Nucleus accumbens (tissue), 56 donors: Measurements from ENCODE around the gene C1orf226.

Experiments used
- DNase-seq, 56 donors: peaks; one replicate each; lab custom pipeline; 2025; lab: John Stamatoyannopoulos, UW

C1orf226 gene

DNA sequence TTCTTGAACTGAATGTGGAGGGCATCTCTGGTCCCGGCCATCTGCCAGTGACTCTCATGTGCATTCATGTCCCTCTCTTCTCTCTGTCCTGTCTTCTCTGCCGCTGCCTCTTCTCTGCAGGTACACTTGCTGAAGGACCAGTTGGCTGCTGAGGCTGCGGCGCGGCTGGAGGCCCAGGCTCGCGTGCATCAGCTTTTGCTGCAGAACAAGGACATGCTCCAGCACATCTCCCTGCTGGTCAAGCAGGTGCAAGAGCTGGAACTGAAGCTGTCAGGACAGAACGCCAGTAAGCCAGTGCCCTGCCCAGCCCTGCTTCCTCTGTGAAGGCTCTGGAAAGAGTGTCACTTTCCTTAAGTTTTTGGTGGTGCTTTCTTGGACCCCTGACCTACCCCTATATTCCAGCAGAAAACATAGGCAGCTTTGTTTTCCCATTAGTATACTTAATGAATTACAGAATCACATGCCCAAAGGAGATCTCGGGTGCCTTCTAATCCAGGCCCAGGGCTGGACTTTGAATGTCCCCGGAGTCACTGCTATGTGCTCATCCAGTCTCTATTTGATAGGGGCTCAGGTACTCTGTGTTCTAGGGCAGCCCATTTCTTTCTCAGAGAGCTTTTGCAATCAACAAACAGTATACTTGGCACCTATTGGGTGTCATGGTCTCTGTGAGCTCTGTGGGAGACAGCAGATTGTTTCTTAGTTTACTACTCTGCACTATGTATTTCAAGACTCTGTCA lies 16.1 kb upstream of the C1orf226 start:
- DNase-seq, result no peak

DNA sequence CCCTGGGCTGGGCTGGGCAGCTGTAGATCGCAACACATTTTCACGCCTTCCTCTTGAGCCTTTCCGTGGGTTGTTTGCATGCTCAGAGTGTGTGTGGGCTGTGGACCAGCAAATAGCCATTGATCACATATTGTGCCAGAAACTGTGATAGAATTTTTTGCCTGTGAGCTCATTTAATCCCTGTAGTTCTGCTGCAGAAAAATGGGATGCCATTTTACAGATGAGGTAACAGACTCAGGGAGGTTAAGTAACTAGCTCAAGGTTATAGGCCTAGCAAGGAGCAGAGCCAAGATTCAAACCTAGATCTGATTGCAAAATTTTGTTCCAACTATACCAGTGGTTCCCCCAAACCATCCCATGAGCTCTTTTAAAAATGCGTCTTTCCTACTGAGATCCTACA lies 15.4 kb upstream of the C1orf226 start:
- no peak for DNase-seq

DNA sequence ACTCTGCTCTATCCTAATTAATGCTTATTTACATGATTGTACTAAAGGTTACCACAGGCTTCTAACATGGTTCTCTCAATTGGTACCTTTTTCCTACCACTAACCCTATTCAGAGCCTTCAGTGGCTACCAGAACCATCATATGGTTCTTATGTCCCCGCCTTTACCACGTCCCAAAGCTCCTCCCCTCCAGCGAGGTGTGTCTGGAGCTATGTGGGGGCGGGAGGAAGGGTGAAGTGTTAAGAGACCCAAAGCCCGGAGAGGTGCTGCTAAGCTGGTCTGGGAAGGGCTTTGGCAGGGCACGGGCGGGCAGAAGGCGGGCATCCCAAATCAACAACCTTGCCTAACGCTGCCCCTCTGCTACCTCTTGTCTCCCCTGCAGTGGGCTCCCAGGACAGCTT lies 14.9 kb upstream of the C1orf226 start:
- DNase-seq, result no peak

DNA sequence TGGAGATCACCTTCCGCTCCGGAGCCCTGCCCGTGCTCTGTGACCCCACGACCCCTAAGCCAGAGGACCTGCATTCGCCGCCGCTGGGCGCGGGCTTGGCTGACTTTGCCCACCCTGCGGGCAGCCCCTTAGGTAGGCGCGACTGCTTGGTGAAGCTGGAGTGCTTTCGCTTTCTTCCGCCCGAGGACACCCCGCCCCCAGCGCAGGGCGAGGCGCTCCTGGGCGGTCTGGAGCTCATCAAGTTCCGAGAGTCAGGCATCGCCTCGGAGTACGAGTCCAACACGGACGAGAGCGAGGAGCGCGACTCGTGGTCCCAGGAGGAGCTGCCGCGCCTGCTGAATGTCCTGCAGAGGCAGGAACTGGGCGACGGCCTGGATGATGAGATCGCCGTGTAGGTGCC lies 14.5 kb upstream of the C1orf226 start:
- DNase-seq, result no peak

DNA sequence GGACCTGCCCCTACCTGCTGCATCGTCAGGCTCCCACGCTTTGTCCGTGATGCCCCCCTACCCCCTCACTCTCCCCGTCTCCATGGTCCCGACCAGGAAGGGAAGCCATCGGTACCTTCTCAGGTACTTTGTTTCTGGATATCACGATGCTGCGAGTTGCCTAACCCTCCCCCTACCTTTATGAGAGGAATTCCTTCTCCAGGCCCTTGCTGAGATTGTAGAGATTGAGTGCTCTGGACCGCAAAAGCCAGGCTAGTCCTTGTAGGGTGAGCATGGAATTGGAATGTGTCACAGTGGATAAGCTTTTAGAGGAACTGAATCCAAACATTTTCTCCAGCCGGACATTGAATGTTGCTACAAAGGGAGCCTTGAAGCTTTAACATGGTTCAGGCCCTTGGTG lies 13.8 kb upstream of the C1orf226 start:
- no peak for DNase-seq

DNA sequence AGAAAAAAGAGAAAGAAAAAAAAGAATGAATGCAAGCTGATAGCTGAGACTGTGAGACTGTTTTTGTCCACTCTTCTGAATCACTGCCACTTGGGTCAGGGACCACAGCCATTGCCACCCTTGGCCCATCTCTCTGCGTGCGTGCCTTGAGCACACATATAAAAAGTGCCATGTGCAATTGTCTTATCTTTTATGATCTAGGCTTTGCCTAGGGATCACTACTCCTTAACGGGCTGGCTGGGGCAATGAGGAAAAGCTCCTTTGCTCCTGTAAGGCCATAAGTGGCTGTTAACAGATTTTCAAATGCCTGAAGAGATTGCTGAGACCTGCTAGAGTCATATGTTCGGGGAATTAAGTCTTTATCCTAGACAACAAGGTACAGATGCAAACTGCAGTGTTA lies 13.1 kb upstream of the C1orf226 start:
- no peak for DNase-seq

DNA sequence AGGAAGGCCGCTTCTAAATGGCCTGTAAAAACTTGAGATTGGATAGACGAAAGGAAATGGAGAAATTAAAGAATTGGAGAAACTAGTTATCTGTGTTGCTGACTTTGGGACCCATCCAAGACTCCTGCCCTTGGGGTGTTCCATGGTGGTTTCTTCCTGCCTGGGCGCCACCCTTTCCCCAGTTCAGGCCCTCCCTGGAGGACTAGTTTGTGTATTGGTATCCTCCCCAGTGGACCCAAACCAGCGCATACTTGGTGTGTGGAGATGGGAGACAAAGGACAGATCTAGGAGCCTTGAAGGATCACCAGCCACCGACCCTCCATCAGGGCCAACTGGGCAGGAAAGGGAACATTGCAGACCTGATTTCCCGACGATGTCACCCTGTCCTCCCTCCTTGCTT lies 12.0 kb upstream of the C1orf226 start:
- no peak for DNase-seq

DNA sequence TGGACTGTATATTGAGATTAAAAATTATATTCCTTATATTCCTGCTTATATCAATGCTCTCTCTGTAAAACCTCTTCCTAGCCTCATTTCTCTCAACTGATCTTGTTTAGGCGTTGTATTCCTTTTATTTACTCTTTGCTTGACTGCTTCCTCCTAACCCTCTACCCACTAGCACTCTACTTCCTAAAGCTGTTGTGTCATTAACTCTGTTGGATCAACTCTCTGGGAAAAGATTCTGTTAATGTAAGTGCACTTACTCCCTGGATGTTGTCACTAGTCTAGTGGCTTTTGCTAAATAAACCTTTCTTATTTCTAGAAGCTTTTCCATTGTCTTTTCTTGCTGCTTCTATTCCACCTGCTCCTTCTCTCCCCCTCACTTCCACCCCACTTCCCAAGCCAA lies 11.4 kb upstream of the C1orf226 start:
- no peak for DNase-seq

DNA sequence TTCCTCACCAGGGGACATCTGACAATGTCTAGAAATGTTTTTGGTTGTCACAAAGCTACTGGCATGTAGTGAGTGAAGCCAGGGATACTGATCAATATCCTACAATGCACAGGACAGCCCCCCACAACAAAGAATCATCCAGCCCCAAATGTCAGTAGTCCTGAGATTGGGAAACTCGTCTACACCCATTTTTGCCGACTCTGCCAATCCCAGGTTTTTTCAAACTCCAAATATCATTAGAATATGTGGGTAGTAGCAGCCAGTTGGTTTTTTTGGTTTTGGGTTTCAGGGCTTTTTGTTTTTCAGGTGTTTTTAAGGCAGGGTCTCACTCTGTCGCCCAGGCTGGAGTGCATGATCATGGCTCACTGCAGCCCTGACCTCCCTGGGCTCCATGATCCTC lies 10.8 kb upstream of the C1orf226 start:
- no peak for DNase-seq

DNA sequence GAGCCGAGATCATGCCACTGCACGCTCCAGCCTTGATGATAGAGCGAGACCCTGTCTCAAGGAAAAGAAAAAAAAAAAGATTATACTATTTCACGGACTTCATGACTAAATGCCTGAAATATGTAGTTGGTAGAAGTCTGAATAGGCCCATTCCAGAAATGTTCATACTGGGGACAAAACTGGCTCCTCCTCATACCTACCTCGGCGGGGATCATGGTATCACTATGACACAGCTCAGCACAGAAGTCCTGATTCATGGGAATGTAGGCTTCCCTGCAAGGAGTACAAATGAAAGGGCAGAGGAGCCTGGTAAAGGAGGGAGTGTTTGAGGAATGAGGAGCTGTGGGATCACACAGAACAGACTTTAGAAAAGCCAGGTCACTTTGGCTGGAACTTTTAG lies 9.9 kb upstream of the C1orf226 start:
- DNase-seq, result no peak

DNA sequence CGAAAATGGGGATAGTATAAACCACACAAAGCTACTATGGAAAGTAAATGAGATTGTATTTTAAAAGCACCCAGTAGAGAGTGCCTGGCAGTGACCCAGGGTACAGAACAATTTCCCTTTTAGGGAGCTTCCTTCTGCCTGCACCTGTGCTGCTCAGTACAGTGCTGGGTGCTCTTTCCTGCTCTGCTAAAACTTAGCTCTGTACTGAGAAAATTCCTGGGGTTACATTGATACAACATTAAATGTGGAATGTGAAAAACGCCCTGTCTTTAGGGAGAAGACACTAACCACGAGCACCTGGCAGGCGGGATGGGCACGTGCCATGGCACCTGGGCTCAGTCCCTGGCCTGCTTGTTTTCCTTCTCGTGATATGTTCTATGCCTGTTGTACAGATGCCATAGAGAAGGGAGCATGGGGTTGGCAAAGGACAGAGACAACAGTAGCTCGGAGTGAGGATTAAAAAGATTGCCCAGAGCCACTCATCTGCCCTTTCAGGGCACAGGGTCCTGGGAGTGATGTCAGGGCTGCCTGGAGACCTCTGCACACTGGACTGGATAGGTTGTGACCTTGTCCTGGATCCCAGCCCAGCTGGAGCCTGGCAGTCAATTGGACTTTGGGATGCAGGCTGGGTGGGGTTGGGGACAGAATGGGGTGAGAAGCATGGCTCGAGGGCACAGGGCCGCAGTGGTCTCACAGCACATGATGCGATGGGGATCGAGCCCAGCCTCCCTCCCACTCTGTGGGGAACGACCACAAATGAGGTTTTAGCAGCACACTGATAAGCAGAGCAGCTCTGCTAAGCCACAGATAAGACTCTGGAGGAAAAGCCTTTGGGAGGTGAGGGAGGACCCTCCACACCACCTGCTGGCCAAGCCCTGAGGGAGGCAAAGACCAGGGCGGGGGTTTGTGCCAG lies 9.1 kb upstream of the C1orf226 start:
- no peak for DNase-seq

DNA sequence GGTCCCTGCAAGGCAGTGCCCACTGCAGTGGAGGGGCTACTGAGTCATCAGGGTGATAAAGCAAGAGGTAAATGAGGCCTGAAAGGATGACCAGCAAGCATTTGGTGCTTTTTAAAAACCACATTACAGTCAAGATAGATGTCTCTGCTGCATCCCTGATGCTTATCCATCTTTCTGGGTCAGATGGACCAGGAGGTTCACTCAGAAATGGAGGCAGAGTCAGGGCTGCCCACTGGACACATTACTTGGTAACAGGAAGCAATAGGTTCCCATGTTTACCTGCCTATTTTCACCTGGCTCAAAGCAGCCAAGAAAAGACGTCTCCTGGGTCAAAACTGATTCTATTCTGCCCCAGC lies 8.5 kb upstream of the C1orf226 start:
- DNase-seq, result no peak

DNA sequence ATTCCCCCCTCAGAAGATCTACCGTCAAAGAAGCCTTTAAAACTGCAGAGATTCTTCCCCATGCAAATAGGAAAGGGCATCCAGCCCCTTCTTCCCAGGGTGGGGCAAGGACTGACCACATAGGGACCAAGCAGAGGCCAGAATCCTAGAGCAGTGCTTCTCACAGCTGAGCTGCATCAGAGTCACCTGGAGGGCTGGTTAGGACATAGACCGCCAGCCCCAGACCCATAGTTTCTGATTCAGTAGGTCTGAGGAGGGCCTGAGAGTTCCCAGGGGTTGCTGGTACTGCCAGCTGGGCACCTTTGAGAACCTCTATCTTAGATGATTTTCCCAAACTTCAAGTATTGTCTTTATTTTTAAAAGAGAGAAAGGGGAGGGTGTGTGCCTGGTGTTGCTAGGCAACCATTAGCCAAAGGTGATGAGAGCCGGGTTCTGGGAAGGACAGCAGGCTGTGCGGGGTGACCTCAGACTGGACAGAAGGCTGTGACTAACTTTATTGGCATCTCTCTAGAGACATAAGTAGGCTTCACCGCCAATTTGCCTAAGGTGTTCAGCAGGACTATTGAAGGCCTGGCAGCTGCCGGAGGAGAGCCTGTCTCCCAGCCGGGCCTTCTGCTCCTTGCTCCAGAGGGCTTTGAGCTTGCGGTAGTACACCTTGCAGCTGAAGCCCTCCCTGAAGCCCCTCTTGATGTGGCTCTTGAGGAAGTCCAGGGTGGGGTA lies 7.8 kb upstream of the C1orf226 start:
- no peak for DNase-seq

DNA sequence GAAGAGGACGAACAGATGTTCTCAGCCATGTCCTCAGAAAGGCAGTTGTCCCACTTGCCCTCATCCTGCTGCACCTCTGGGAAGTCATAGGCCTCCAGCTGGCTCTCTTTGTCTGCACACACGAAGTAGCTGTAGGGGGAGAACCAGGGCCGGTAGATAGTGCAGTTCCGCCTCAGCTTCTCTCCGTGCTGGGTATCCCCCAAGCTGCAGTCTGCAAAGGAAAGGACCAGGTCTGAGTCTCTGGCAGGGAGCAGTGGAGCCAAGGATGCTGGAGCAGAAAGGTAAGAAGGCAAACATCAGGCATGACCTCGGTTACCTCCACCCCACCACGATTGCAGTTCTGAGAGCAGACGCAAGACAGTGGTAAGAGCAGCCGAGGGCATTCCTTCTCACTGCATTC lies 7.1 kb upstream of the C1orf226 start:
- DNase-seq, result no peak

DNA sequence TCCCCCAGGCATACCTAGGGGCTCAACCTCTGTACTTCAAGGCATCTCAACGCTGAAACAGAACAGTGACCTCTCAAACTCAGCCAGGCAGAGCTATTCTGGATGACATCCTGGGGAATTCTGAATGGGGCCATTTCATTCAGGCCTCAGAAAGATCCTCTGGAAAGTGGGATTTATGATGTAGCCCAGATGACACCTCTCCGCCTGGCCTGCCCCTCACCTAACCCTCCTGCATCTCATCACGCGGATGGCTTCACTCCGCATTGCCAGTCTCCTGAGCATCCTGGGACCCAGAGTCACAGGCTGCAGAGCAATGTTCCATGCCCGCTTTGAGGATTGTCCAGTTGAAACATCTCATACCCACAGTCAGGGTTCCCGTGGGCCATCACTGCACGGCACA lies 6.1 kb upstream of the C1orf226 start:
- DNase-seq, result no peak

DNA sequence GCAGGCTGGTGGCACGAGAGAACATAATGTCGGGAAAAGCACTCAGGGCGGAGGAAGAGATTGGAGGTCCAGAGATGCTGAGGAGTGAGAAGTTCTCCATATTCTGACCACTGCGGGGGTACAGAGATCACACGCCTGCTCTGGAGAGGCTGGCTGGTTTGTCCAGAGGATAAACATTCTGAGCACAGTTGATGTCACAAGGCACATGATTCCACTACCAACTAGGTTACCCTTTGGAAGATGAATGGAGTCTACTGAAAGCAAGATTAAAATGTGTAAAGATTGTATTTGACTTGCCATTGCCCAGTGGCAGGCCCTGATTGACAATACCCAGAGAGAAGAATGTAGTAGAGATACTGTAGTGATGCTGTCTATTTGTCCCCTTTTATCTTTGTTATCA lies 4.8 kb upstream of the C1orf226 start, which contains the start of gene SPATA46:
Gene SPATA46 (minus strand): TSS at position 164 of the 400 bp plus-strand sequence. CDS start 64 bp downstream, at position 100.
- DNase-seq, result no peak

DNA sequence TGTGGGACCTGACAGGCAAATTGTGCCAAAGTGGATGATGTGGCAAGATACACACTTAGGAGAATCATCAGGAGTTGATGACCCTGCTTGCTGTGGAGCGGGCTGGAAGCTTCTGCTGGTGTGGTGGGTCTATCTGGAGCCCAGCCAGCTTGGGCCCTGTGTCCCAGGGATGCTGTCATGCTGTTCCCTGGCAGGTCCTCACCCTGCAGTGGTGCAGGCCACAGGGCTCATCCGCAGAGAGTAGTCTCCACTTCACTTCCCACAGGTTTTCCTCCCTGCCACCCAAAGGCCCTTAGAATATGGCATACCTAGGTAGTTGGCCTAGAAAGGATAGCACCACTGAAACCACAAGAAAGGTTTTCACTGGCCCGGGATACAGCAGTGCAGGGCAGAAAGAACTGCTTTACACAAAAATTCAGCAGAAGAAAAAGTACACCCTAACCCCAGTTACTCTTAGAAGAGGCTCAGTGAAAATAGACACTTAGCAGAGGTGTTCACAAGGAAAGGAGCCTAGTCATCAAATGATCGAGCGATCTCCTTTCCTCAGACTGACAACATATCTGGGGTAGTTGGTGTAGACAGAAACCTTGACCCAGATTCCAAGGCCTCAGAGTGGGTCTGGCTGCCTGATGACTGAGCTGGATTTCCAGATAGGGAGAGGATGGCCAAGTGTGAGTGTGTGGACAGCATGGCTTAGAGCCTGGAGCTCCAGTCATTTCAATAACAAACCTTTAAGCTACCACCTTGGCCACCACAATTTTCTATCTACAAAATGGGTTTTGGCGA lies 1.3 kb upstream of the C1orf226 start:
- no peak for DNase-seq

DNA sequence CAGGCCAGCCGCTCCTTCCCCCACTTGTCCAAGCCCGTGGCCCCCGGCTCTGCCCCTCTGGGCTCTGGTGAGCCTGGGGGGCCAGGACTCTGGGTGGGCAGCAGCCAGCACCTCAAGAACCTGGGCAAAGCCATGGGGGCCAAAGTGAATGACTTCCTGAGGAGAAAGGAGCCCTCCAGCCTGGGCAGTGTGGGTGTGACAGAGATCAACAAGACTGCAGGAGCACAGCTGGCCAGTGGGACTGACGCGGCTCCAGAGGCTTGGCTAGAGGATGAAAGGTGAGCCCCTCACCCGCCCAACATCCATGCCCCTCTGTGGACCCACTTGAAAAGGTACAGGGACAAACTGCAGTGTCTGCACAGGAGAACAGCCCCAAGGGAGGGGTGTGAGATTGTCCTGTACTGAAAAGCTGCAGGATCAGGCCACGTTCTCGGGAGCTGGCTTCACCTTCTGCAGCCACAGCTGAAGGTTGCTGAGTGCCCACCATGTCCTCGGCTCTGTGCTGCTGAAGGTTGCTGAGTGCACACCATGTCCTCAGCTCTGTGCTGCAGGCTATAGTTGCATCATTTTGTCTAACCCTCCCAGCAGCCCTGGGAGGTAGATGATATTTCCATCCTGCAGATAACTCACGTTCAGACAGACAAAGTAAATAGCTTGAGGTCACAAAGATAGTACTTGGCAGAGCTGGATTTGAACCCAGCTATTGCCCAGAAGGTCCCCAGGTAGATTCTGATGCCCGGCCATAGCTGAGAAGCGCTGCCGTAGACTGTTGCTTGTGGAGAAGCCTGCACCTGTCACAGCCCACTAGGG lies 618 bp downstream of the C1orf226 start:
- no peak for DNase-seq

DNA sequence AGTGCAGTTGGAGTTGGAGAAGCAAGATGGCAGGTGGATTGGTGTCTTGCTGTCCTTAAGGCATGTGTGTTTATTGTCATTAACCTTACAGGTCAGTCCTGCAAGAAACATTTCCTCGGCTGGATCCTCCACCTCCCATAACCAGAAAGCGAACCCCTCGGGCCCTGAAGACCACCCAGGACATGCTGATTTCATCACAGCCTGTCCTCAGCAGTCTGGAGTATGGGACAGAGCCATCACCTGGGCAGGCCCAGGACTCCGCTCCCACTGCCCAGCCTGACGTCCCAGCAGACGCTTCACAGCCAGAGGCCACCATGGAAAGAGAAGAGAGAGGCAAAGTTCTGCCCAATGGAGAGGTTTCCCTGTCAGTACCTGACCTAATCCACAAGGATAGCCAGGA lies 1.6 kb downstream of the C1orf226 start:
- no peak for DNase-seq

DNA sequence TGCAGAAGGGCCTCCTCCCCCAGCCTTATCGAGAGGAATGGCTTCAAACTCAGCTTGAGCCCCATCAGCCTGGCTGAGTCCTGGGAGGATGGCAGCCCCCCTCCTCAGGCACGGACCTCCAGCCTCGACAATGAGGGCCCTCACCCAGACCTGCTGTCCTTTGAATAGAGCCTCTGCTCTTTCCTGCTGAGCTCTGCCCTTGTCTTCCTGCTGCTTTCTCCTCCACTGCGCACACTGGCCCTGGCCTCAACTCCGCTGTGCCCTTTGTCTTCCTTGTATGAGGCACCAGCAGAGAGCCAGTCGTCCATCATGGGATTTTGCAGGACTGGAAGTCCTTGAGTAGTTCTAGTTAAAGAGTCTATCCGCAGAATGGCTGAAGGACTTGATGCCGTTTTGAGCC lies 2.0 kb downstream of the C1orf226 start:
- no peak for DNase-seq
